ENCODE measurements around the gene IQCN.

IQCN gene

DNA sequence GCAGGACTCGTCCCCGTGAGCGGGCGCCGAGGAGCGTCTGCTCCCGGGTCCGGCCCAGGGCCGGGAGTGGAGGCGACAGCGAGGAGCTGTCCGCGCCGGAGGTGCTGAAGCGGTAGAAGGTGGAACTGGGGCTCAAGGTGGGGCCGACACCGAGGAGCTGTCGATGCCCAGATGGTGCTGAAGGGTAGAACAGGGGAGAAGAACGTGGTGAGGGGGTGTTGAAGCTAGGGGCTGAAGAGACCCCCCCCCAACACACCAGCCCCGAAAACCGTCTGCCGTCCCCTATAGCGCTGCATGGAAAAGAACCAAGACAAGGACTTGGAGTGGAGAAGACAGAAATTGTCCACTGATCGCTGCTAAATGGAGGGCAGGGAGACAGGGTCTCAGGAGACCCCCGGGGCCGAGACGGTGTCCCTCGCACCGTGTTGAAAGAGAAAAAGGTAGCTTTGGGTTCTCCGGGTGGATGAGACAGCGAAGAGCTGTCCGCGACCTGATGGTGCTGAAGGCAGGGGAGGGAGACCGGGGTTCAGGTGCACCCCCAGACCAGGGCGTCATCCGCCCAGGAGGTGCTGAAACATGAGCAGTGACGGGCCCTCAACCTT is 40.9 kb downstream of the IQCN start:
- ChIA-PET POLR2A (interaction anchor here (0.6 to 1.2 kb wide), 5 partner anchors 9 to 46 kb away, joined by 3 to 5 read pairs (median 3); no protein-coding TSS in a partner anchor), CTCF (interaction anchor here (0.6 to 1.2 kb wide), 3 partner anchors 25 to 56 kb away, joined by 3 to 4 read pairs (median 4); no protein-coding TSS in a partner anchor)
- H3K36me3 ChIP-seq (ENCODE audit: control insufficient read depth in 2 of 2, insufficient read depth in 1 of 2, low read length in 2 of 2): no peaks in the 10 kb centered on the region
- H3K4me3 ChIP-seq (ENCODE audit: low read depth, low read length): no peak overlapping the region; the same call in 1 of the 2 replicates
- H3K27ac ChIP-seq (ENCODE audit: extremely low read depth, low read depth, low read length): no peak overlapping the region
- no peaks in the 10 kb centered on the region for H3K4me1 ChIP-seq (ENCODE audit: control insufficient read depth, insufficient read depth, low read length)
- H3K9me3 ChIP-seq (ENCODE audit: control insufficient read depth, insufficient read depth, low read depth, low read length): no peaks in the 10 kb centered on the region
- TF ChIP-seq ZNF311 (tag by site-specific recombination; IDR thresholded peaks at IDR 0.05; ENCODE audit: borderline replicate concordance) (no peak), KLF8 (tag by site-specific recombination; IDR thresholded peaks at IDR 0.05) (peak; percentile 30; the same call in 1 of the 2 replicates), ZNF140 (tag by site-specific recombination; IDR thresholded peaks at IDR 0.05) (no peak), ZNF391 (tag by site-specific recombination; IDR thresholded peaks at IDR 0.05; ENCODE audit: borderline replicate concordance, low read depth) (no peak), ZNF544 (tag by site-specific recombination; IDR thresholded peaks at IDR 0.05) (no peak), ZNF341 (tag by site-specific recombination; IDR thresholded peaks at IDR 0.05; ENCODE audit: low read depth) (peak; percentile 24; the same call in 1 of the 2 replicates), ZNF501 (tag by site-specific recombination; IDR thresholded peaks at IDR 0.05) (0 out of 2 replicates have a peak, but pooled peaks have one; percentile 33), ZNF433 (tag by site-specific recombination; IDR thresholded peaks at IDR 0.05; ENCODE audit: low read depth) (no peak), ZNF366 (tag by site-specific recombination; conservative IDR thresholded peaks at IDR 0.05) (no peak), MYNN (tag by site-specific recombination; IDR thresholded peaks at IDR 0.05; ENCODE audit: borderline replicate concordance) (no peak), IKZF3 (tag by site-specific recombination; IDR thresholded peaks at IDR 0.05) (0 out of 2 replicates have a peak, but pooled peaks have one; percentile 25), ZNF747 (tag by site-specific recombination; IDR thresholded peaks at IDR 0.05) (no peak), ZNF654 (tag by site-specific recombination; IDR thresholded peaks at IDR 0.05; ENCODE audit: low read depth) (no peak), ZNF202 (tag by site-specific recombination; IDR thresholded peaks at IDR 0.05; ENCODE audit: borderline replicate concordance) (no peak), KLF7 (tag by site-specific recombination; IDR thresholded peaks at IDR 0.05; ENCODE audit: borderline replicate concordance) (no peak), FEZF1 (tag by site-specific recombination; IDR thresholded peaks at IDR 0.05) (no peak), ZNF626 (tag by site-specific recombination; IDR thresholded peaks at IDR 0.05) (no peak), SCRT1 (tag by site-specific recombination; IDR thresholded peaks at IDR 0.05; ENCODE audit: borderline replicate concordance) (0 out of 2 replicates have a peak, but pooled peaks have one; percentile 12), SALL2 (tag by site-specific recombination; IDR thresholded peaks at IDR 0.05; ENCODE audit: borderline replicate concordance) (no peak), ZNF561 (tag by site-specific recombination; IDR thresholded peaks at IDR 0.05; ENCODE audit: borderline replicate concordance) (0 out of 2 replicates have a peak, but pooled peaks have one; percentile 70), ZNF529 (tag by site-specific recombination; IDR thresholded peaks at IDR 0.05; ENCODE audit: insufficient replicate concordance) (no peak), TRIM28 (IDR thresholded peaks at IDR 0.05; ENCODE audit: borderline replicate concordance, low read length) (no peak; the same call in 1 of the 2 replicates), ZNF335 (tag by site-specific recombination; conservative IDR thresholded peaks at IDR 0.05) (0 out of 2 replicates have a peak, but pooled peaks have one; percentile 1)
- TF ChIP-seq, protein P1, sequence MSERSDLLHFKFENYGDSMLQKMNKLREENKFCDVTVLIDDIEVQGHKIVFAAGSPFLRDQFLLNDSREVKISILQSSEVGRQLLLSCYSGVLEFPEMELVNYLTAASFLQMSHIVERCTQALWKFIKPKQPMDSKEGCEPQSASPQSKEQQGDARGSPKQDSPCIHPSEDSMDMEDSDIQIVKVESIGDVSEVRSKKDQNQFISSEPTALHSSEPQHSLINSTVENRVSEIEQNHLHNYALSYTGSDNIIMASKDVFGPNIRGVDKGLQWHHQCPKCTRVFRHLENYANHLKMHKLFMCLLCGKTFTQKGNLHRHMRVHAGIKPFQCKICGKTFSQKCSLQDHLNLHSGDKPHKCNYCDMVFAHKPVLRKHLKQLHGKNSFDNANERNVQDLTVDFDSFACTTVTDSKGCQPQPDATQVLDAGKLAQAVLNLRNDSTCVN (tag by site-specific recombination; optimal IDR thresholded peaks at IDR 0.05): peak; percentile 52
- TF ChIP-seq, protein P2, sequence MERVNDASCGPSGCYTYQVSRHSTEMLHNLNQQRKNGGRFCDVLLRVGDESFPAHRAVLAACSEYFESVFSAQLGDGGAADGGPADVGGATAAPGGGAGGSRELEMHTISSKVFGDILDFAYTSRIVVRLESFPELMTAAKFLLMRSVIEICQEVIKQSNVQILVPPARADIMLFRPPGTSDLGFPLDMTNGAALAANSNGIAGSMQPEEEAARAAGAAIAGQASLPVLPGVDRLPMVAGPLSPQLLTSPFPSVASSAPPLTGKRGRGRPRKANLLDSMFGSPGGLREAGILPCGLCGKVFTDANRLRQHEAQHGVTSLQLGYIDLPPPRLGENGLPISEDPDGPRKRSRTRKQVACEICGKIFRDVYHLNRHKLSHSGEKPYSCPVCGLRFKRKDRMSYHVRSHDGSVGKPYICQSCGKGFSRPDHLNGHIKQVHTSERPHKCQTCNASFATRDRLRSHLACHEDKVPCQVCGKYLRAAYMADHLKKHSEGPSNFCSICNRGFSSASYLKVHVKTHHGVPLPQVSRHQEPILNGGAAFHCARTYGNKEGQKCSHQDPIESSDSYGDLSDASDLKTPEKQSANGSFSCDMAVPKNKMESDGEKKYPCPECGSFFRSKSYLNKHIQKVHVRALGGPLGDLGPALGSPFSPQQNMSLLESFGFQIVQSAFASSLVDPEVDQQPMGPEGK (tag by site-specific recombination; IDR thresholded peaks at IDR 0.05): 0 out of 2 replicates have a peak, but pooled peaks have one; percentile 17
- TF ChIP-seq, protein P3, sequence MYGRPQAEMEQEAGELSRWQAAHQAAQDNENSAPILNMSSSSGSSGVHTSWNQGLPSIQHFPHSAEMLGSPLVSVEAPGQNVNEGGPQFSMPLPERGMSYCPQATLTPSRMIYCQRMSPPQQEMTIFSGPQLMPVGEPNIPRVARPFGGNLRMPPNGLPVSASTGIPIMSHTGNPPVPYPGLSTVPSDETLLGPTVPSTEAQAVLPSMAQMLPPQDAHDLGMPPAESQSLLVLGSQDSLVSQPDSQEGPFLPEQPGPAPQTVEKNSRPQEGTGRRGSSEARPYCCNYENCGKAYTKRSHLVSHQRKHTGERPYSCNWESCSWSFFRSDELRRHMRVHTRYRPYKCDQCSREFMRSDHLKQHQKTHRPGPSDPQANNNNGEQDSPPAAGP (tag by site-specific recombination; IDR thresholded peaks at IDR 0.05): peak; percentile 44; the same call in 1 of the 2 replicates
- TF ChIP-seq, protein P4, sequence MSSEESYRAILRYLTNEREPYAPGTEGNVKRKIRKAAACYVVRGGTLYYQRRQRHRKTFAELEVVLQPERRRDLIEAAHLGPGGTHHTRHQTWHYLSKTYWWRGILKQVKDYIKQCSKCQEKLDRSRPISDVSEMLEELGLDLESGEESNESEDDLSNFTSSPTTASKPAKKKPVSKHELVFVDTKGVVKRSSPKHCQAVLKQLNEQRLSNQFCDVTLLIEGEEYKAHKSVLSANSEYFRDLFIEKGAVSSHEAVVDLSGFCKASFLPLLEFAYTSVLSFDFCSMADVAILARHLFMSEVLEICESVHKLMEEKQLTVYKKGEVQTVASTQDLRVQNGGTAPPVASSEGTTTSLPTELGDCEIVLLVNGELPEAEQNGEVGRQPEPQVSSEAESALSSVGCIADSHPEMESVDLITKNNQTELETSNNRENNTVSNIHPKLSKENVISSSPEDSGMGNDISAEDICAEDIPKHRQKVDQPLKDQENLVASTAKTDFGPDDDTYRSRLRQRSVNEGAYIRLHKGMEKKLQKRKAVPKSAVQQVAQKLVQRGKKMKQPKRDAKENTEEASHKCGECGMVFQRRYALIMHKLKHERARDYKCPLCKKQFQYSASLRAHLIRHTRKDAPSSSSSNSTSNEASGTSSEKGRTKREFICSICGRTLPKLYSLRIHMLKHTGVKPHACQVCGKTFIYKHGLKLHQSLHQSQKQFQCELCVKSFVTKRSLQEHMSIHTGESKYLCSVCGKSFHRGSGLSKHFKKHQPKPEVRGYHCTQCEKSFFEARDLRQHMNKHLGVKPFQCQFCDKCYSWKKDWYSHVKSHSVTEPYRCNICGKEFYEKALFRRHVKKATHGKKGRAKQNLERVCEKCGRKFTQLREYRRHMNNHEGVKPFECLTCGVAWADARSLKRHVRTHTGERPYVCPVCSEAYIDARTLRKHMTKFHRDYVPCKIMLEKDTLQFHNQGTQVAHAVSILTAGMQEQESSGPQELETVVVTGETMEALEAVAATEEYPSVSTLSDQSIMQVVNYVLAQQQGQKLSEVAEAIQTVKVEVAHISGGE (tag by site-specific recombination; conservative IDR thresholded peaks at IDR 0.05; ENCODE audit: low read depth): peak; percentile 3; the same call in 1 of the 2 replicates
- TF ChIP-seq, protein P5, sequence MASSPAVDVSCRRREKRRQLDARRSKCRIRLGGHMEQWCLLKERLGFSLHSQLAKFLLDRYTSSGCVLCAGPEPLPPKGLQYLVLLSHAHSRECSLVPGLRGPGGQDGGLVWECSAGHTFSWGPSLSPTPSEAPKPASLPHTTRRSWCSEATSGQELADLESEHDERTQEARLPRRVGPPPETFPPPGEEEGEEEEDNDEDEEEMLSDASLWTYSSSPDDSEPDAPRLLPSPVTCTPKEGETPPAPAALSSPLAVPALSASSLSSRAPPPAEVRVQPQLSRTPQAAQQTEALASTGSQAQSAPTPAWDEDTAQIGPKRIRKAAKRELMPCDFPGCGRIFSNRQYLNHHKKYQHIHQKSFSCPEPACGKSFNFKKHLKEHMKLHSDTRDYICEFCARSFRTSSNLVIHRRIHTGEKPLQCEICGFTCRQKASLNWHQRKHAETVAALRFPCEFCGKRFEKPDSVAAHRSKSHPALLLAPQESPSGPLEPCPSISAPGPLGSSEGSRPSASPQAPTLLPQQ (tag by site-specific recombination; IDR thresholded peaks at IDR 0.05): peak; percentile 86
